DND-41 (cell line): ENCODE results near the gene UBE2D3.

Experiments used
- ATAC-seq: fragments of 200-7000 bp; cut with Tn5 transposase; 3 replicates; pipeline ENCODE4 v1.9.1; 2021; ENCODE audit warnings: low read depth; ENCODE audit not compliant: insufficient read depth
- DNase-seq: peaks from one replicate; pipeline ENCODE4 v3.0.0-alpha.2; 2020
- H2AFZ ChIP-seq: 2 replicates; pipeline ENCODE4 v1.6.0; 2012; ENCODE audit warnings: low read depth, low read length
- H3K27ac ChIP-seq: 2 replicates; pipeline ENCODE4 v1.5.1; 2012; ENCODE audit warnings: low read length, inconsistent platforms
- H3K27me3 ChIP-seq: fragments of 200-600 bp; sonication (generic); 2 replicates; pipeline ENCODE4 v1.6.0; 2012; ENCODE audit warnings: low read length, mild to moderate bottlenecking, inconsistent platforms; ENCODE audit not compliant: insufficient read depth, poor library complexity
- H3K36me3 ChIP-seq: 2 replicates; pipeline ENCODE4 v1.5.1; 2012; ENCODE audit warnings: low read length, inconsistent platforms; ENCODE audit not compliant: insufficient read depth
- H3K4me1 ChIP-seq: 2 replicates; pipeline ENCODE4 v1.5.1; 2012; ENCODE audit warnings: mild to moderate bottlenecking, low read length; ENCODE audit not compliant: insufficient read depth
- H3K4me2 ChIP-seq: 2 replicates; pipeline ENCODE4 v1.6.0; 2012; ENCODE audit warnings: mild to moderate bottlenecking, moderate library complexity, low read length, inconsistent platforms; ENCODE audit not compliant: insufficient read depth
- H3K4me3 ChIP-seq, 2 experiments: fragments of 200-600 bp in 1 of 2; shearing (Covaris generic) in 1 of 2; 2 replicates each; pipeline ENCODE4 v1.5.1; 2012 to 2016; ENCODE audit warnings: inconsistent platforms in 2 of 2, low read length in 2 of 2, mild to moderate bottlenecking in 2 of 2, low read depth in 1 of 2, moderate library complexity in 1 of 2
- H3K79me2 ChIP-seq: 2 replicates; pipeline ENCODE4 v1.6.0; 2012; ENCODE audit warnings: low read length, inconsistent platforms; ENCODE audit not compliant: insufficient read depth
- H3K9ac ChIP-seq: 2 replicates; pipeline ENCODE4 v1.6.0; 2012; ENCODE audit warnings: low read depth, mild to moderate bottlenecking, inconsistent platforms, low read length, moderate library complexity
- H3K9me3 ChIP-seq: 2 replicates; pipeline ENCODE4 v1.5.1; 2012; ENCODE audit warnings: low read length, moderate library complexity, mild to moderate bottlenecking, inconsistent platforms; ENCODE audit not compliant: insufficient read depth, severe bottlenecking
- H4K20me1 ChIP-seq: 2 replicates; pipeline ENCODE4 v1.6.0; 2012; ENCODE audit warnings: low read length; ENCODE audit not compliant: insufficient read depth
- CTCF ChIP-seq: IDR thresholded peaks from 2 replicates; pipeline ENCODE4 v1.5.1; 2012; ENCODE audit warnings: borderline replicate concordance, low read length, moderate library complexity, mild to moderate bottlenecking; ENCODE audit not compliant: poor library complexity, severe bottlenecking; ENCODE audit errors: extremely low read depth
- EZH2 ChIP-seq: IDR thresholded peaks from 3 replicates; pipeline ENCODE4 v1.6.1; 2012; ENCODE audit warnings: borderline replicate concordance, low read depth, mild to moderate bottlenecking, moderate library complexity, low read length, inconsistent platforms; ENCODE audit not compliant: severe bottlenecking

UBE2D3 gene

DNA sequence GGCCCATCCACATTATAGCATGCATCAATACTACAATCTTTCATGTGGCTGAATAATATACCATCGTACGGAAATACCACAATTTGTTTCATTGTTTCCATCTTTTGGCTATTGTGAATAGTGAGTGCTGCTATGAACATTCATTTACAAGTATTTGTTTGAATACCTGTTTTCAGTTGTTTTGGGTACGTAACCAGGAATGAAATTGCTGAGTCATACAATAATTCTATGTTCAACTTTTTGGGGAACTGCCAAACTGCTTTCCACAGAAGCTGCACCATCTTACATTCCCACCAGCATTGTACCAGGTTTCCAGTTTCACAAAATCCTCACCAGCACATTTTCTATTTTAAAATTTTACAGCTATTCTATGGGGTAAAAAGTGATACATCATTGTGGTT is 38.0 kb downstream of the UBE2D3 start:
- ATAC-seq (no peak), DNase-seq (no peak)
- H3K36me3 ChIP-seq: peaks cover 9% of the 10 kb centered on the region; the same call in 1 of the 2 replicates
- 0 out of 2 replicates have a peak, but pooled peaks cover 3% of the 10 kb centered on the region for H4K20me1 ChIP-seq
- no peak overlapping the region for H3K4me2 ChIP-seq
- H3K9me3 ChIP-seq: no peaks in the 10 kb centered on the region
- H3K27me3 ChIP-seq: no peaks in the 10 kb centered on the region
- no peak overlapping the region for H3K9ac ChIP-seq
- no peaks in the 10 kb centered on the region for H3K4me1 ChIP-seq
- no peaks in the 10 kb centered on the region for H3K79me2 ChIP-seq
- TF ChIP-seq EZH2 (no peak), CTCF (no peak)
- no peak overlapping the region for H3K4me3 ChIP-seq
- no peak overlapping the region for H2AFZ ChIP-seq
- no peak overlapping the region for H3K27ac ChIP-seq

GRCh38 chr4:102787944-102788343 is 39.4 kb downstream of the UBE2D3 start:
- no peak for ATAC-seq
- no peaks in the 10 kb centered on the region for H3K27me3 ChIP-seq
- no peak overlapping the region for H3K27ac ChIP-seq
- no peak overlapping the region for H2AFZ ChIP-seq
- no peak overlapping the region for H3K9ac ChIP-seq
- H4K20me1 ChIP-seq: 0 out of 2 replicates have a peak, but pooled peaks cover 3% of the 10 kb centered on the region
- H3K9me3 ChIP-seq: no peaks in the 10 kb centered on the region
- H3K4me1 ChIP-seq: no peaks in the 10 kb centered on the region
- no peak overlapping the region for H3K4me2 ChIP-seq
- H3K79me2 ChIP-seq: no peaks in the 10 kb centered on the region
- peaks cover 7% of the 10 kb centered on the region; the same call in 1 of the 2 replicates for H3K36me3 ChIP-seq
- H3K4me3 ChIP-seq: no peak overlapping the region
- DNase-seq: no peak
- TF ChIP-seq EZH2 (no peak), CTCF (no peak)

DNA sequence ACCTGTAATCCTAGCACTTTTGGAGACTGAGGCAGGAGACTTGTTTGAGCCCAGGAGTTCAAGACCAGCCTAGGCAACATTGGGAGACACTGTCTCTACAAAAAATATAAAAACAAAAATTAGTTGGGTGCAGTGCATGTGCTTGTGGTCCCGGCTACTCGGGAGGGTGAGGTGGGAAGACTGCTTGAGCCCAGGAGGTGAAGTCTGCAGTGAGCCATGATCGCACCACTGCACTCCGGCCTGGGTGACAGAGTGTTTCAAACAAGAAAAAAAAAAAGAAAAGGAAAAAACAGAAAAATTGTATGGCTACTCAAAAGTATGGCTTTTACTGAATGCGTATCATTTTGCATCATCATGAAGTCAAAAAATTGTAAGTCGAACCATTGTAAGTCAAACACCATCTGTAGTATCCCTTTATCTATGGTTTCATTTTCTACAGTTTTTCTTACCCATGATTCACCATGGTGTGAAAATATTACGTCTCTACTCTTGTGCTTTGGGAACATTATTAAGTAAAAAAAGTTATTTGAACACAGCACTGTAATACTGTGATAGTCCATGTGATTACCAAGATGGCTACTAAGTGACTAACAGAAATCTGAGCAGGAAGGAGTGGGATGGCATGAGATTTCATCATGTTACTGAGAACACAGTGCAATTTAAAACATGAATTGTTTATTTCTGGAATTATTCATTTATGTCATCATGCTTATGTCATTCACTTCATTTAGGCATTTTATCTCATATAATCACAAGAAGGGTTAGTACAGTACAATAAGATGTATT is 40.1 kb downstream of the UBE2D3 start:
- ATAC-seq (no peak), DNase-seq (no peak)
- Histone ChIP-seq H2AFZ (no peak overlapping the region), H3K36me3 (peaks cover 3% of the 10 kb centered on the region; the same call in 1 of the 2 replicates), H3K27me3 (no peaks in the 10 kb centered on the region), H3K4me1 (no peaks in the 10 kb centered on the region), H3K27ac (no peak overlapping the region), H3K4me3 (no peak overlapping the region), H3K9ac (no peak overlapping the region), H3K4me2 (no peak overlapping the region), H4K20me1 (0 out of 2 replicates have a peak, but pooled peaks cover 3% of the 10 kb centered on the region), H3K9me3 (no peaks in the 10 kb centered on the region), H3K79me2 (no peaks in the 10 kb centered on the region)
- TF ChIP-seq CTCF: no peak
- TF ChIP-seq EZH2: no peak
